IMR-90 (cell line): ENCODE data around the gene MPL. TPM values are rescaled to one million over a fixed set of nuclear protein-coding genes. Genes with fewer than 3 reads are reported as not detected.

ENCODE experiments used
- ATAC-seq: fragments of 200-7000 bp; cut with Tn5 transposase; 2 replicates; pipeline ENCODE4 v1.9.1; 2020; ENCODE audit warnings: low read depth, mild to moderate bottlenecking, moderate library complexity
- BruUV-seq: library from RNA; stranded (reverse); fragments of 400-500 nt; replicated peaks from 2 replicates; lab custom pipeline; 2021; lab: Mats Ljungman, UMichigan
- CTCF ChIA-PET: fragments of 300-600 bp; formaldehyde crosslinking; extraction: SDS; loops from one replicate; lab custom pipeline; 2021; ENCODE audit warnings: antibody characterized with exemption; lab: Yijun Ruan, JAX
- POLR2A ChIA-PET: fragments of 300-600 bp; sonication (Branson Sonifier 250); formaldehyde crosslinking; loops from one replicate; lab custom pipeline; 2022; ENCODE audit warnings: antibody characterized with exemption; ENCODE audit not compliant: unreplicated experiment; lab: Charles Lee
- DNase-seq: peaks from one replicate; pipeline ENCODE4 v3.0.0; 2013
- H2AFZ ChIP-seq: replicated peaks from 2 replicates; pipeline ENCODE3; 2013; ENCODE audit warnings: low read length, mild to moderate bottlenecking; ENCODE audit not compliant: poor library complexity
- H2AK5ac ChIP-seq: 2 replicates; pipeline ENCODE4 v1.6.1; 2013; ENCODE audit warnings: low read depth, low read length, inconsistent platforms
- H2AK9ac ChIP-seq: replicated peaks from 2 replicates; pipeline ENCODE3; 2013; ENCODE audit warnings: mild to moderate bottlenecking, low read depth, low read length, moderate library complexity; ENCODE audit not compliant: poor library complexity
- H2BK120ac ChIP-seq: 2 replicates; pipeline ENCODE4 v1.6.1; 2013; ENCODE audit warnings: low read depth, low read length, inconsistent platforms
- H2BK15ac ChIP-seq: 3 replicates; pipeline ENCODE4 v1.6.1; 2013; ENCODE audit warnings: low read depth, low read length, inconsistent platforms
- H2BK20ac ChIP-seq: 2 replicates; pipeline ENCODE4 v1.6.1; 2013; ENCODE audit warnings: low read depth, mild to moderate bottlenecking, inconsistent platforms, low read length, moderate library complexity
- H2BK5ac ChIP-seq: 2 replicates; pipeline ENCODE4 v1.6.1; 2013; ENCODE audit warnings: mild to moderate bottlenecking, low read depth, low read length, inconsistent platforms; ENCODE audit not compliant: poor library complexity, severe bottlenecking
- H3K14ac ChIP-seq: replicated peaks from 2 replicates; pipeline ENCODE4 v1.6.1; 2013; ENCODE audit warnings: low read depth, low read length, inconsistent platforms
- H3K18ac ChIP-seq: 2 replicates; pipeline ENCODE4 v1.6.1; 2013; ENCODE audit warnings: low read depth, low read length, control low read depth
- H3K23ac ChIP-seq: 2 replicates; pipeline ENCODE4 v1.6.1; 2013; ENCODE audit warnings: low read depth, low read length, inconsistent platforms
- H3K27ac ChIP-seq: 2 replicates; pipeline ENCODE4 v1.5.1; 2013; ENCODE audit warnings: mild to moderate bottlenecking, control low read depth, low read length; ENCODE audit not compliant: insufficient read depth
- H3K27me3 ChIP-seq: 2 replicates; pipeline ENCODE4 v1.6.1; 2013; ENCODE audit warnings: low read length; ENCODE audit not compliant: control insufficient read depth, insufficient read depth
- H3K36me3 ChIP-seq: 2 replicates; pipeline ENCODE4 v1.6.1; 2013; ENCODE audit warnings: low read length, mixed read lengths; ENCODE audit not compliant: control insufficient read depth, insufficient read depth
- H3K4ac ChIP-seq: 2 replicates; pipeline ENCODE4 v1.6.1; 2013; ENCODE audit warnings: low read depth, low read length, inconsistent platforms
- H3K4me1 ChIP-seq: 2 replicates; pipeline ENCODE4 v1.6.1; 2013; ENCODE audit warnings: low read length, mixed read lengths; ENCODE audit not compliant: control insufficient read depth, insufficient read depth
- H3K4me2 ChIP-seq: 2 replicates; pipeline ENCODE4 v1.6.1; 2013; ENCODE audit warnings: low read depth, mild to moderate bottlenecking, control low read depth, low read length, moderate library complexity
- H3K4me3 ChIP-seq: 2 replicates; pipeline ENCODE4 v1.5.1; 2013; ENCODE audit warnings: low read depth, mild to moderate bottlenecking, control low read depth, low read length, moderate library complexity; ENCODE audit not compliant: insufficient read depth
- H3K56ac ChIP-seq: 2 replicates; pipeline ENCODE4 v1.6.1; 2013; ENCODE audit warnings: low read length, inconsistent platforms; ENCODE audit not compliant: insufficient read depth; ENCODE audit errors: extremely low read depth
- H3K79me1 ChIP-seq, 2 experiments: 2 replicates each; pipeline ENCODE4 v1.6.1; 2013; ENCODE audit warnings: low read length in 2 of 2, inconsistent platforms in 1 of 2, low read depth in 1 of 2
- H3K9ac ChIP-seq: 2 replicates; pipeline ENCODE4 v1.6.1; 2013; ENCODE audit warnings: low read depth, low read length, control low read depth
- H3K9me1 ChIP-seq: 2 replicates; pipeline ENCODE4 v1.6.1; 2013; ENCODE audit warnings: low read length, inconsistent platforms; ENCODE audit not compliant: insufficient read depth
- H3K9me3 ChIP-seq: 2 replicates; pipeline ENCODE4 v1.6.1; 2013; ENCODE audit warnings: low read length; ENCODE audit not compliant: control insufficient read depth, insufficient read depth
- H4K20me1 ChIP-seq: 2 replicates; pipeline ENCODE4 v1.6.1; 2013; ENCODE audit warnings: low read length, inconsistent platforms; ENCODE audit not compliant: insufficient read depth
- H4K5ac ChIP-seq: 2 replicates; pipeline ENCODE4 v1.6.1; 2013; ENCODE audit warnings: mild to moderate bottlenecking, low read depth, low read length, control low read depth
- H4K8ac ChIP-seq, 2 experiments: 2 replicates each; pipeline ENCODE4 v1.6.1; 2013; ENCODE audit warnings: low read depth in 2 of 2, low read length in 2 of 2, control low read depth in 1 of 2, inconsistent platforms in 1 of 2
- H4K91ac ChIP-seq: 2 replicates; pipeline ENCODE4 v1.6.1; 2013; ENCODE audit warnings: low read depth, low read length, inconsistent platforms; ENCODE audit not compliant: insufficient read depth
- CEBPB ChIP-seq: IDR thresholded peaks from 2 replicates; pipeline ENCODE4 v1.6.1; 2012; ENCODE audit warnings: low read depth, low read length, improper control_type of control experiment
- CHD1 ChIP-seq: IDR thresholded peaks from 2 replicates; pipeline ENCODE4 v1.6.1; 2012; ENCODE audit warnings: low read depth, low read length, improper control_type of control experiment
- FOS ChIP-seq: fragments of 150-350 bp; IDR thresholded peaks from 2 replicates; pipeline ENCODE4 v1.6.1; 2016; ENCODE audit warnings: low read depth, low read length
- NFE2L2 ChIP-seq: fragments of 150-350 bp; IDR thresholded peaks from 2 replicates; pipeline ENCODE4 v1.6.1; 2016; ENCODE audit warnings: low read depth, mild to moderate bottlenecking, low read length
- WGBS, 2 experiments: methylation state at CpG; one replicate each; pipeline versions ENCODE4 v1.1.5 to v1.1.7; 2013; ENCODE audit warnings: missing lambda C conversion rate in 2 of 2; ENCODE audit not compliant: insufficient read length in 1 of 2; ENCODE audit errors: extremely low coverage in 2 of 2; 5-methylcytosine and 5-hydroxymethylcytosine counted together
- dilution Hi-C: fragments of 300-500 bp; cut with HindIII; formaldehyde crosslinking; loops from one replicate; pipeline ENCODE4 v1.14.3; 2018; ENCODE audit warnings: low sequenced_read_pairs; ENCODE audit not compliant: unreplicated experiment
- in situ Hi-C: fragments of 300-500 bp; cut with MboI; formaldehyde crosslinking; loops from 3 replicates; pipeline ENCODE4 v1.14.3; 2019; ENCODE audit warnings: low sequenced_read_pairs, inconsistent platforms, mixed read lengths
- intact Hi-C: fragments of 100-400 bp; cut with micrococcal nuclease; formaldehyde crosslinking; loops from 2 replicates; pipeline ENCODE4 v1.10.0; 2022
- polyA plus RNA-seq, 3 experiments: library from polyadenylated mRNA; depleted of rRNA; stranded (reverse); fragments of >200 nt; gene quantifications; 2 replicates each; pipeline ENCODE4 v1.2.3, GENCODE V29; 2012; ENCODE audit warnings: low replicate concordance in 1 of 3
- total RNA-seq: library from RNA; depleted of rRNA; stranded (reverse); fragments of >200 nt; gene quantifications from 2 replicates; pipeline ENCODE4 v1.2.3, GENCODE V29; 2012

Gene MPL
- total and polyA plus RNA-seq, 2 of the 4 experiments (the other 2 are of a cell fraction), result 0.12 TPM; not detected in 1

DNA sequence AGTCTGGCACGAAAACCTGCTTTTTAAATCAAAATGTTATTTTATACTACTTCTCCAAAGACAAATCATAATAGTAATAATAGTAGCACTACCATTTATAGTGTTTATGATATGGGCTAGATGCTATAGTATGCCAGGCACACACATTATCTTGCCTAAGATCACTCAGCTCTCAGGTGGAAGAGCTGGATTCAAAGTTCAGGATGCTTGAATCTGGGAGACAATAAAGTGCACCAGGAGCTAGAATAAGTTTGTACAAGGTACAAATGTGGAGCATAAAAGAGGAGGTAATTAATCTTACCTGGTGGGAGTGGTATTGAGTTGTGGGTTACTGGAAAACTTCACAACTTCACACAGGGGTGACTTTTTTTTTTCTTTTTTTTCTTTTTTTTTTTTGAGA is 40.2 kb downstream of the MPL start:
- intact Hi-C loops, result no loop called here
- POLR2A ChIA-PET, result no interaction called here
- WGBS, 2 experiments, result no CpG with 5 or more reads among the region's 1 CpG

More for the DNA sequence above, 40.2 kb downstream of the MPL start:
- Histone ChIP-seq H2AK9ac (no peak overlapping the region), H2BK120ac (no peak overlapping the region), H2AK5ac (no peak overlapping the region), H4K91ac (no peak overlapping the region), H4K20me1 (0 out of 2 replicates have a peak, but pooled peaks cover 4% of the 10 kb centered on the region), H4K8ac (no peak overlapping the region), H3K36me3 (peaks cover 21% of the 10 kb centered on the region), H3K4me2 (no peak overlapping the region), H3K79me1 (peaks cover 12 to 56% of the 10 kb centered on the region in 2 experiments), H2AFZ (no peak overlapping the region), H3K4me1 (peaks cover 9% of the 10 kb centered on the region; the same call in 1 of the 2 replicates), H2BK15ac (no peak overlapping the region), H2BK20ac (no peak overlapping the region; the same call in 1 of the 2 replicates), H3K27me3 (no peaks in the 10 kb centered on the region), H3K23ac (no peak overlapping the region), H3K56ac (no peak overlapping the region), H4K5ac (no peak overlapping the region), H3K27ac (no peak overlapping the region), H3K18ac (no peak overlapping the region), H3K9ac (no peak overlapping the region), H3K4me3 (no peak overlapping the region), H3K4ac (no peak overlapping the region), H3K9me1 (peaks cover 12% of the 10 kb centered on the region), H3K9me3 (no peaks in the 10 kb centered on the region), H2BK5ac (no peak overlapping the region), H3K14ac (no peak overlapping the region)
- dilution Hi-C loops, result no loop called here
- in situ Hi-C loops, result no loop called here
- DNase-seq (no peak), ATAC-seq (no peak)
- CTCF ChIA-PET, result no interaction called here
- no TSS peak for BruUV-seq
- TF ChIP-seq CHD1 (no peak), CEBPB (no peak), FOS (no peak), NFE2L2 (no peak)
